Stimulated activated naive CD8-positive, alpha-beta T cell treated with anti-CD3 and anti-CD28 coated beads, Interleukin-15, Interleukin-2, amounts not matched to agents 100 U/mL and 50 U/mL, for 24 hours (primary cell): ENCODE data around the gene MAP2K5.

Source experiments
- ATAC-seq: fragments of 150-1000 bp; cut with Tn5 transposase; one replicate; pipeline ENCODE4 v1.10.0; 2021
- DNase-seq: peaks from one replicate; pipeline ENCODE4 v3.0.0; 2021

MAP2K5 gene

DNA sequence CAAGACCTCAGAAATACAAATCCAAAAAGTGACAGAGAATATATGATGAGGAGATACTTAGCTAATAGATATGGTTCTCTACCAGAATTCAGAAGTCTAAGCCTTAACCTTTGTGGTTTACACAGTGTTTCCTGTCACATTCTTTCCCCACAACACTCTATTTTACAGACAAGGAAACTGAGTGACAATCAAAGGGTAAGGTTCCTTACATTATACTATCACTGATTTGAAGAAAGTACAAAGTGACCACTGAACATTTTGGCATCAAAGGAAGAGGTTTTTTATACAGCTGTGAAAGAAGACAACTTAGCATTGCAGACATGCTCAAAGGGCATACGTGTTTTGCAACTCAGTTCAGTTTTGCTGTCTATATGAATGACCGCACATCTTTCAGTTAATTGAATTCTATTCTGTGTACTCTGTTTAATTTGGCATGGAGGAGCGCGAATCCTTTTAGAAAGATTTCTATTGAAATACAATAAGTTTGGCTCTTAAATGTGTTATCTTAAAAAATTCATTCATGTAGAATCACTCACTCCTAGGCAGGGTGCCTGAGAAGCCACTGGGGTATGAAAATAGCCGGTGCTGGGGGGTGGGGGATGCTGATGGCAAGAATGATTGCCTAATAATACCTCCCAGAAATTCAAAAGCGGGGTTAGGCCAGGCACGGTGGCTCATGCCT is 216.3 kb downstream of the MAP2K5 start:
- ATAC-seq (peak; percentile 47), DNase-seq (no peak)

GRCh38 chr15:67760901-67761300 is 218.4 kb downstream of the MAP2K5 start:
- DNase-seq: no peak
- ATAC-seq: no peak

DNA sequence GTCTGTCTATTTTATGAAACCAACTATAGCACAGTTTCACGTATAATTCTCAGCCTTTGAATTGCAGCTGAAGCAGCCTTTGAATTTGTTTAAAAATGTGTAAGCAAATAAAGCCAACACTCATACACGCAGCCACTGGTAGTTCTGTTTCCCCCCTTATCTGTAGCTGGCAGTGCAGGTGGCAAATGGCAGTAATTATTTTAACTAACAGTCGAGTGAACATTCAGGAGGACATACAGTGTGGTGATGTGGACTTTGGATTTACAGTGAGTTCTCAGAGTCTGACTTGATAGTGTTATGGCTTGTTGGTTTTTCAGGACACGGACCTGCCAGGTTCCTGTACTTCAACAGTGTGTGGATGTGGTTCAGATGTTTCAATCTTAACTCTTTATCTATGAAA is 218.8 kb downstream of the MAP2K5 start:
- DNase-seq (no peak), ATAC-seq (no peak)

- ATAC-seq (peak; percentile 98), DNase-seq (peak; percentile 63)
These were observed 220.3 kb downstream of the MAP2K5 start for GRCh38 chr15:67762610-67763368.

DNA sequence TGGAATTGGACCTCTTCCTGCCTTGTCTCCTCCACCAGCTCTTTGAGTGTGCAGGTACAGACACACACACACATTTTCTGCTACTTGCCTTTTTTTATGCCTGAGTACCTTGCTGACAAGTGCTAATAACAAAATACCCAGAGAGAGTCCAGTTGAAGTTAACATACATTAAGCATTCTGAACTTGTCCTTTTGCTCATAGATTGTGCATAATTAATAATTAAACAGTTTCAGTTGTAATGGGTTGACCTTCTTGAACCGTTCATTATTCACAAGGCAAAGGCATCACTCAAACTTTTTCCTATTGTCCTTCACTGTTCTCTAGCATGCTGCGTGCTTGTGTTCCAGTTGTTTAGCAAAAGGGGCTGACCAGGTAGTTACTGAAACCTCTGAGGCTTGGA is 223.2 kb downstream of the MAP2K5 start:
- no peak for DNase-seq
- no peak for ATAC-seq

- no peak for ATAC-seq
- no peak for DNase-seq
These were observed 224.5 kb downstream of the MAP2K5 start for GRCh38 chr15:67766968-67767367.

DNA sequence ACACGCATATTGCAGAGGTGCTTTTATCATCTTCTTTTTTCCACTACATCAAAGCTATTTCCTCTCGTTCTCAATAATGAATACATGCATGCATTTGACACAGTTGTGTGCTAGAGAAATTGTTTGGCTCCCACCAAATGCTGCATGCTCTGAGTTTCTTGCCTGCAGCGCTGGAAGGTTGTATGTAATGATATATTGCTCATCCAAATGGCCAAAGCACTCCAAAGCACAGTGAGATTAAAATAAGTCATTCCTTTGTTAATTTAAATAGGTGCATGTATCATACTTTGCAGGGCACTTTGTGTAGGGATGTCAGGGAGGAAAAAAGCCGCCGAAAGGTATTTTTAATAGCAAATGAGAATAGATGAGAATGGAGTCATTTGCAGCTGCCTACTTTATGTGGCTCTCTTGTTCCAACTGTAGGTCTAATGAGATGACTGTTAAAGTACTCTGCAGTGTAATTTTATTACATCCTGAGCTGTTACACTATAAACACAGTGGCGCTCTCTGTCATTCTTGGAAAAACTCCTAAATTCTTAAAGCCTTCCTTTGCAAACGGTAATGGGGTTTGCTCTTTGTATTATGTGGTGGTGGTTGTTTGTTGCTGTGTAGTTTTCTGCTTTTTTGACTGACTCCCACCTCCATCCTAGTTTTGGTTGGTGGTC is 225.9 kb downstream of the MAP2K5 start:
- ATAC-seq (no peak), DNase-seq (no peak)

- ATAC-seq (no peak), DNase-seq (no peak)
These were observed 227.2 kb downstream of the MAP2K5 start for GRCh38 chr15:67769497-67770357.

DNA sequence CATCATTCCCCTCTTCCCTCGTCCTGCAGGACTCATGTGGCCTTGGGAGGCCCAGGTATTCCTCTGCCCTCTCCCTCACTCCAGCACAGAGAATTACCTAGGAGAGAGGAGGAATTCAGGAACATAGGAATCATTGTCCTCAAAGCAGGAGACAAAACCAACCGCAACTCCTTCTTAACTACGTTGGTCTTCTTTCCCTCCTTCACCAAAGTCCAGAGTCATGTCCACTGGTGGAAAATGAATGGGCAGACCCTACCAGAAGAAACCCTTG is 227.8 kb downstream of the MAP2K5 start:
- DNase-seq (no peak), ATAC-seq (no peak)

GRCh38 chr15:67771189-67771800 is 228.8 kb downstream of the MAP2K5 start:
- ATAC-seq (no peak), DNase-seq (no peak)

GRCh38 chr15:67774626-67775025 is 232.1 kb downstream of the MAP2K5 start:
- no peak for DNase-seq
- no peak for ATAC-seq

DNA sequence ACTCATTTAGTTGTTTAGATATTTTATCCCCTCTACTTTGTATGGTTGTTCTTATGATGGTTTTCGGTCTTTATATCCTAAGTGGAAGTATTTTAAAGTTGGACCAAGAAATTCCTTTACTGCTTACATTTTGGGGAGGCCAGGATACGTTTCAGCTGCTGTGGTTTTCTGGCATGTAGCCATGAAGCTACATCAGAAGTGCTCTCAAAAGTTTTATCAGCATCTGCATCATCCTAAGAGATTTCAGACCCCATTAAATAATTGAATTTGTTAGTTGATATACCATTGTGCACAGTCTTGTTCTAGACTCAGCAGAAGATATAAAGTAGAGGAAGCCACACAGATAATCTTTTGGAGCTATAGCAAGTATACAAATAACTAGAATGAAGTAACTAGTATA is 232.7 kb downstream of the MAP2K5 start:
- ATAC-seq (no peak), DNase-seq (no peak)

- DNase-seq (no peak), ATAC-seq (no peak)
These were observed 233.5 kb downstream of the MAP2K5 start for GRCh38 chr15:67775998-67776397.

- ATAC-seq (no peak), DNase-seq (no peak)
These were observed 234.1 kb downstream of the MAP2K5 start for GRCh38 chr15:67776600-67776999.

- DNase-seq: no peak
- no peak for ATAC-seq
These were observed 234.6 kb downstream of the MAP2K5 start for GRCh38 chr15:67777071-67777470.

DNA sequence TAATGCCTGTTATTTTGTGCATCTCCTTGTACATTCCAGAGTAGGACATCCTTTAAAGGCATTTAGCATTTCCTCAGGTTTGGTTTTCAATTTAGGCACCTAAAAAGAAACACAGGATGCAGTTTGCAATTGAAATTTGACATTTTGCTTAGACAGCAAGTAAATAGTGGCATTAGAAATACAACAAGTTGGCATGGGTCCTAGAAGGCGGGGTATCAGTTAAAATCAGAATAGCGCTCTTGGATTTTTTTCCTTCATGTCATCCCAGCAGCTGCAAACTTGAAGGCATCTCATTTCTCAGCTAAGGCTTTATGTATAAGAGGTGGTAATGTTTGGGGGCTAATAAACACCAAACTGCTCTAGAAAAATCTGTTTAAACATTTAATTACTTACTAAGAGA is 235.3 kb downstream of the MAP2K5 start:
- ATAC-seq: no peak
- no peak for DNase-seq

DNA sequence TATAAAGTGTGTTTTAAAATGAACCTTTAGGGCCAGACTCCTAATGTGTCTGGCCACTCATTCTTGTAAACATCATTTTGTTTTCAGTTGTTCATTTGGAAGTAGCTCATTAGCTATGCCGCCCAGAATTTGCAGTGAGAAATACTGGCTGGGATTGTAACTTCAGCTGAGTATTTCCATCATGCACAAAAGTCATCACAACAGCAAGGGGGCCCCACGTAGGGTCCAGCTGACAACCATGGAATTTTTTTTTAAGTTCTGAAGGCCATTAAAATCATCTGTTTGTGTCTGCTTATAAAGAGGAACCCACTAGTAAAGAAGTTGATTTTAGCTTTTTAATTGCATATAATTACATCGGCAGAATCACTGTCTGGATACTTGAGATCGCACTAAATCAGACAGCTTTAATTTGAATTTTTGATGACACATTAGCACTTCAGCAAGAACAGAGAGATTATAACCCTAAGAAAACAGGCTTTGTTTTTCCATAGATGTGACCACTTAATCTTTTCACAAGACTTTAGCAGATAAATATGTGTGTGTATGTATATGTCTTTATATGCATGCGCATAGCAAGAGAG is 236.6 kb downstream of the MAP2K5 start:
- DNase-seq (no peak), ATAC-seq (no peak)

DNA sequence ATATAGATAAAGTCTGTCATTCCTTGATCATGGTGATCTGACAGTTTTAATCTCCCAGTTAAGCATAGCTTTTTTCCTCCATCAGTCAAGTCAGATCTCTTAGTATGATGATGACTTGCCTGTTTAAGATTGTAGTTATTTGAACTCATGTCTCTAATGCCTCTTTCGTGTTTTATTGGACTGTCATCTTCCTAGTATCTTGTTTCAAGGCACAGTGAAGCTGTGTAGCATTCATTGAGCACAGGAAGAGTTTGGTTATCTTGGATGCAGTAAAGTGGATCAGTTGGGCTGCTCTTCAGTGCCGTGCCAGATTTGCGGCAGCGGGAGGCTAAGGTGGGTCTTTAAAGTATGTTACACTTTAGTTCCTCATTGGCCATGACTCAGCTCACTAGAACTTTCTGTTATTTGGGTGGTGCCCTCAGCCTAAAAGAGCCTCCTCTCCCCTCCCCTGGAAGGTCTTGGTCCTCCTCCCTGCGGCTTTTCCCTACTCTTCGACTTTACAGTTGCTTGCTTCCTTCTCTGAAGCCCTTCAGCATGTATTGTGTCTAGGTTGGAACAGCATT is 237.1 kb downstream of the MAP2K5 start:
- ATAC-seq: no peak
- DNase-seq: no peak

- DNase-seq (no peak), ATAC-seq (no peak)
These were observed 238.6 kb downstream of the MAP2K5 start for GRCh38 chr15:67781061-67781460.

GRCh38 chr15:67781907-67782690 is 239.6 kb downstream of the MAP2K5 start:
- no peak for ATAC-seq
- no peak for DNase-seq

DNA sequence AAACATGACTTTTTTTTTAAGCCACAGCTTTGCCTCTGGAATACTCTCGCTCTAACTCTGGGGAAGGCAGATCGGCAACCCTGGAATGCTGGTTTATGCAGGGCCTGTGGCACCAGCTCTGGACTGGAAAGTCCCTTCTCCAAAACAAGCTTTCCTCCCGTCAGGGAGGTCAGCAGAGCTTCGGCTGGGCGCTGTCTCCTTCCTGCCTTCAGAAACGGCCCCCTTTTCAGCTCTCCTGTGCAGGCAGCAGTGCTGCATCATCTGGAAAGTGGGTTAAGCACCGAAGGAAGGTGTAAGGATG is 240.1 kb downstream of the MAP2K5 start:
- no peak for ATAC-seq
- no peak for DNase-seq
